ENCODE data around the gene DNM2.
A peak's percentile ranks its signal among the peaks of the same experiment; 100 is the strongest.
"Not testable (repeated sequence)": the region's sequence is repeated elsewhere in the genome, so short reads cannot be mapped to it uniquely, and the experiment has no call there.

DNM2 gene

DNA sequence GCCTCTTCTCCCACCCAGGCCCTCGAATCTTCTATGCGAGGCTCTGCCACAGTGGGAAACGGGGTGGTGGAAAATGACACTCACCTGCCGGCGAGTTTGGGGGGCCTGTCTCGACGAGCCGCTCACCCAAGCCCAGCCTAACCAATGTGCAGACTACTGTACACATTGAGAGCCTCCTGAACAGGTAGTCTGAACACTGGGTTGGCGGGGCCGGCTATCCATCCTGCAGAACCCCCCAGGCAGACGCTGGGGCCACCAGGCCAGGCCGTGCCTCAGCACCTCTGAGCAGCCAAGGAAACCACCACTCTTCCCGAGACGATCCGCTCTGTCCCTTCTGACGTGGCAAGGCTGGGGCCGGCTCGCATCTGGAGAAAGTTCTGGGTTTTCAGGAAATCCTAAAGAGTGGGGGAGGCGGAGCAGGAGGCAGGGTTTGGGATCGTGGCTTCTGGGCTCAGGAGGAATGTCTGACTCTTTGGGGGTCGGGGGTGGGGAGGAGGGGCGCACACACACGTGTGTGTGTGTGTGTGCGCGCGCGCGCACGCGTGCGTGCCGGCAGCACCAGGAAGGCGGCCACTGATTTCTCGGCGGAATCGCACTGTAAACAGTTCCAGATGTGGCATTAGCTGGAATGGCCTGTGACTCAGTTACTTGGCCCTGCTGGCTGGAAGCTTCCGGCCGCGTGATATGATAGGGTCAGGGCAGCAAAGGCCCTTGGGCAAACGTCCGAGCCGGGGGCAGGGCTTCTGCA is 99.6 kb downstream of the DNM2 start:
- no peak for DNase-seq (ENCODE audit: low spot score)

DNA sequence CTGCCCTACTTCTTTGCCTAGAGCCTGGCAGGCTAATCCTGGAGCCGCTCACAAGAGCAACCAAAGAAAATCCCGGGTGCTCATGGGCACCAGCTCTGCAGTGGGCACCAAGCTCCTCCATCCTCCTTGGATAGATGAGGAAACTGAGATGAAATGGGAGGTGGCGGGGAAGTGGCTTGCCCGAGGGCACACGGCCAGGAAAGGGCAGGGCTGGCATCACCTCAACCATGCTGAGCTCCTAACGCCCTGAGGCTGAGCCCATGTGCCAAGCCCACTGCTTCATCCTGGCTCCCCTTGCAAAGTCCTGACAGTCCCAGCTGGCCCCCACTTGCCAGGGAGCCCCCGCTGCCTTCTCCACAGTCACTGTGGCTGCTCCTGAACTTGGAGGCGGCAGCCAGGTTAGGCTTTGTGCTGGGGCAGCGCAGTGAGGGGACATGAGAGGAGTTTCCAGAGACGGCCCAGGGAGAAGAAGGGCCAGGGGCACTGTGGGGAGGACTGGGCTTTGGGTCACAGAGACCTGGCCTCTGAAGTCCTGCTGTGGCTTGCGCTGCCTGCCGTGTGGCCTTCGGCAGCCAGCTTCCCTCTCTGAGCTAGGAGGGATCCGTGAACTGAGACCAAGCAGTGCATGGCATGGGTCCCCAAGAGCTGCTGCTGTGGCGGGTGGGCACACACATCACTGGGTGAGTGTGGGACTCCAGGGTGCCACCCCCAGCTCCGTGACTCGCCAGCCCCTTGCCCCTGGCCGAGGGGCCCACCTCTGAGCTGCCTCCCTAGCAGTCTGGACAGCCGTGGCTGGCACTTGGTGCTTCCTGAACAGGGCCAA is 100.6 kb downstream of the DNM2 start:
- no peak for DNase-seq (ENCODE audit: low spot score)

DNA sequence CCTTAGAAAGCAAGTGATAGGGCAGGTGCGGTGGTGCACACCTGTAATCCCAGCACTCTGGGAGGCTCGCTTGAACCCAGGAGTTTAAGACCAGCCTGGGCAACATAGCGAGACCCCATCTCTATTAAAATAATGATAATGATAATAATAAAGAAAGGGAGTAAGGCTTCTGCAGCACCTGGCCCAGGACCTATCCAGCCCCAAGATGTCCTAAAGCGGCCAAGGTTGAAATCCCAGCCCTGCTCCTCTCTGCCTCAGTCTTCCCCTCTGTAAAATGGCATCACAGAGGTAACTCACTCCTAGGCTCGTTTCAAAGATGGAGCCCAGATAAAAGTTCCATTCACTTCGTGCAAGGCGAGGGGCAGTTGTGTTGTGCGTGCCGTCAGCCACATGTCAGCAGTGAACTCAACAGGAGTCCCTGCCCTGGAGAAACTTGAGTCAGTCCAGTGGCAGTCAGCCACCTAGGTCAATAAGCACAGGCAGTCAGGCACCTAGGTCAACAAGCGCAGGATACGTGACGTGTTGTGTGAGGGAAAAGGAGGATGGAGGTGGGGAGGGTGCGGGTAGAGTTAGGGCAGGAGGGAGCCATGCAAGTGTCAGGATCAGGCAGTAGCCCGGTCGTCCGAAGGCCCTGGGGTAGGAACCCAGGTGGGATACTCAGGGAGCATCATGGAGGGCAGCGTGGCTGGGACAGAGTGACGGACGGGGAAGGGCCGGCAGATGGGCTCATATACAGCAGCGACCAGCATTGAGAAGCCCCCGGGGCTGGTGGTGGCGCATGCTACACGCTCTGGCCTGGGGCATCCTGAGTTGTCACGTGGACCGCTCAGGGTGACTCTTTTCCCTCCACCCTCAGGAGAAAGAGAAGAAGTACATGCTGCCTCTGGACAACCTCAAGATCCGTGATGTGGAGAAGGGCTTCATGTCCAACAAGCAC is 101.5 kb downstream of the DNM2 start:
- DNase-seq (ENCODE audit: low spot score) = no peak

DNA sequence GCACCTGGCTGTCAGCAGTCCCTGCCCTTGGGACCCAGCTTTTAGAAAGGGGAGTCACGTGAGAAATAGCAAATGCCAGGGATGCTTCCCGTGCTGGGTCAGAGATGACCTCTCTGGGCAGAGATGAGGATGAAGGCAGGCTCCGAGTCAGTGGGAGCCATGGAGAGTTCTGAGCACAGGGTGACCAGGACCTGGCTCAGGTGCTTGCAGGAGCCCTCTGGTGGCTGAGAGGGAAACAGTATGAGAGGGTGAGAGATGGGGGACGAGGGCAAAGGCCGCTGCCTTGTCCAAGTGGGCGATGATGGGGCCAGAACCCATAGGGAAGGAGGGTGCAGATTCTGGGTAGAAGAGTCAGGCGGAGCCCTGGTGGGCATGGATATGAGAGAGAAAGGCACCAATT is 102.3 kb downstream of the DNM2 start:
- no peak for DNase-seq (ENCODE audit: low spot score)

- no peak for DNase-seq (ENCODE audit: low spot score)
These were observed 105.8 kb downstream of the DNM2 start for GRCh38 chr19:10823690-10824089.

DNA sequence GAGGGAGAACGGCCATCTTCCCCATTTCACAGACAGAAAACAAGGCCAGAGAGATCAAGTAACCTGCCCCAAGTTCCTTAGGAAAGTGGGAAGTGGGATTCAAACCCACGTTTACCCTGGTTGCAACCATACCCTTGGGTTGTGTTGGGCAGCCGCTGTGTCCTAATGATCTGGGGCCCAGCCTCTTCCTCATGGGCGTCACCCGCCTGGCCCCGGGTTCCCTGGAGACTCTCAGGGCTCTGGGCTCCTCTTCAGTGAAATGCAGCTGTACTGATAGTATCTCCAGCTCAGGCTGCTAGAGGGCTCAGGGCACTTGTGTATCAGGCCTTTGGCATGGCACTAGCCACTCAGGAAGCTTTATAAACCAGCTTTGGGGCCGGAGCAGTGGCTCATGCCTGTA is 108.4 kb downstream of the DNM2 start:
- no peak for DNase-seq (ENCODE audit: low spot score)

DNA sequence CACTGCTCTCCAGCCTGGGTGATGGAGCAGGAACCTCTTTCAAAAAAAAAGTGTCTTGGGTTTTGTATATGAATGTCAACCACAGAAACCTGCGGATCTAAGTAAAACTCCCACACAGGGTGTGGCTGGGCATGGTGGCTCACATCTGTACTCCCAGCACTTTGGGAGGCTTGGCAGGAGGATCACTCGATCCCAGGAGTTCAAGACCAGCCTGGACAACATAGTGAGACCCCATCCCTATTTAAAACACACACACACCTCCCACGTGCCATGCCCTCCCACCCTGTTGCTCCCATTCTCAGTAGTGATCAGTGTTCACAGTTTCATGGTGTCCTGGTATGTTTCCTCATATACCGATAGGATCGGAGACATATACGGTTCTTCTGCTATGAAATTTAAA is 109.0 kb downstream of the DNM2 start:
- DNase-seq (ENCODE audit: low spot score) = no peak

DNA sequence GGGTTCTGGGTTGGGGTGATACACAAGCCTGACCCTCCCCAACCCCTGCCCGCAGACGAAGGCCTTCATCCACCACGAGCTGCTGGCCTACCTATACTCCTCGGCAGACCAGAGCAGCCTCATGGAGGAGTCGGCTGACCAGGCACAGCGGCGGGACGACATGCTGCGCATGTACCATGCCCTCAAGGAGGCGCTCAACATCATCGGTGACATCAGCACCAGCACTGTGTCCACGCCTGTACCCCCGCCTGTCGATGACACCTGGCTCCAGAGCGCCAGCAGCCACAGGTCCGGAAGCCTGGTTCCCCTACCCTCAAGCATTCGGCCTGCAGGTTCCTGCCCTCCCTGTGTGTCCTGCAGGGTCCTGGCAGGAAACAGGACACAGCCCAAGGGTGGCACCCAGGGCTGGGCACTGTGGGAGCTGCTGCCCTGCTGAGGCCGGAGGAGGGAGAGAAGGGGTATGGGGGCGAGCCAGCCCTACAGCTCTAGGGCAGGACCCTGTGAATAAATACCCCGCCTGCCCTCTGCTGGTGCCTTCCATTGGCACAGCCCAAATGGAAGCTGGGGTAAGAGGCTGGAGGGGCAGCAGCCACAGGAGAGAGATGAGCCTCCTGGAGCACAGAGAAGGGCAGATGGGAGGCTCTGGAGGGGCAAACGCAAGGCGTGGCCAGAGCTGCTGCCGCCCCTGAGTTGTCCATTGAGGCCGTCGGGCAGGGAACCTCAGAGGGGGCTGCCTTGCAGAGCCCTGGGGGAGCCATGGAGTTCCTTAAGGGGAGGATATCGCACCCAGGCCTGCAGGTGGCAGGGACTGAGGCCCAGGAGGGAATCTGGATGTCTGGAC is 111.3 kb downstream of the DNM2 start:
- no peak for DNase-seq (ENCODE audit: low spot score)

DNA sequence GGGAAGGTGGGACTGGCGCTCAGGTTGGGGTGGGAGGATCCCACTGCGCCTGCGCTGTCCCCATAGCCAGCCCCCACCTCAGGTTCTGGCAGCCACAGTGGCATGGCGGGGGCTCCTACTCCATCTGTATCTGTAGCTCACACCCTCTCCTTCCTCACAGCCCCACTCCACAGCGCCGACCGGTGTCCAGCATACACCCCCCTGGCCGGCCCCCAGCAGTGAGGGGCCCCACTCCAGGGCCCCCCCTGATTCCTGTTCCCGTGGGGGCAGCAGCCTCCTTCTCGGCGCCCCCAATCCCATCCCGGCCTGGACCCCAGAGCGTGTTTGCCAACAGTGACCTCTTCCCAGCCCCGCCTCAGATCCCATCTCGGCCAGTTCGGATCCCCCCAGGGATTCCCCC is 112.1 kb downstream of the DNM2 start:
- no peak for DNase-seq (ENCODE audit: low spot score)

DNA sequence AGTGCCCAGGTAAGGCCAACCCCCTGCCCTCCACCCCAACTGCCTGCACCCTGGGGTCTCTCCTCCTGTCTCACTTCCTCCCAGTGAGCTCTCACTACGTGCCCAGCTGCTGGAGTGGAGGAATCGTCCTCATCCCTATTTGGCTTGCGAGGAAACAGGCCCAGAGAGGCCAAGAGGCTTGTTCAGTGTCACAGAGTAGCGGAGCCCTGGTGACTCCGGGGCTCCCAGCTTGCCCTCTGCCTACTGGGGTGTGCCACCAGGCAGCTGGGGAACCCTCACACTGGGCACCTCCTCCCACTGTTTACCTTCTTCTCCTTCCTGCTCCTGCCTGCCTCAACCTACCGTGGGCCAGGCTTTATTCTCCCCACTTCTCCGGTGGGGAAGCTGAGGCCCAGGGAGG is 112.5 kb downstream of the DNM2 start:
- DNase-seq (ENCODE audit: low spot score) = no peak

- DNase-seq (ENCODE audit: low spot score) = no peak
These were observed 113.3 kb downstream of the DNM2 start for GRCh38 chr19:10830931-10831779.

GRCh38 chr19:10831987-10832938 is 114.4 kb downstream of the DNM2 start:
- no peak for DNase-seq (ENCODE audit: low spot score)

DNA sequence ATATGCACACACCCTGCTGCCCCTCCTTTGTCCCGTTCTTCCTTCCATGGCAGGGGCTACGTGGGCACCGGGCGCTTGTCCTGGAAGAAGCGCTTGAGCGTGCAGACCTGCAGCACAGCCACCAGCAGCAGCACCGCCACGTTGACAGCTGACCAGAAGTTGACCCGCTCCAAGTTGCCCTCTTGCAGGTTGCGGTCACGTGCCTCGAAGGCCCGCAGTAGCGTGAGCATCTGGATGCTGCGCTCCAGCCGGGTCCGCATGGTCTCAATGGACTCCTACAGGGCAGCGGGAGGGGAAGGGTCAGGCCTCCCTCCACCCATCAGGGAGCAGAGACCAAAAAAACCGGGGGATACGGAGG is 115.0 kb downstream of the DNM2 start:
- DNase-seq (ENCODE audit: low spot score) = no peak

GRCh38 chr19:10835089-10835753 is 117.3 kb downstream of the DNM2 start:
- no peak for DNase-seq (ENCODE audit: low spot score)

GRCh38 chr19:10835754-10836478 is 118.0 kb downstream of the DNM2 start, which contains the start of gene TMED1:
Gene TMED1, minus strand, starts transcription at chr19:10836212. Its CDS starts 21 bp downstream, at chr19:10836191.
- peak; percentile 94 for DNase-seq (ENCODE audit: low spot score)

DNA sequence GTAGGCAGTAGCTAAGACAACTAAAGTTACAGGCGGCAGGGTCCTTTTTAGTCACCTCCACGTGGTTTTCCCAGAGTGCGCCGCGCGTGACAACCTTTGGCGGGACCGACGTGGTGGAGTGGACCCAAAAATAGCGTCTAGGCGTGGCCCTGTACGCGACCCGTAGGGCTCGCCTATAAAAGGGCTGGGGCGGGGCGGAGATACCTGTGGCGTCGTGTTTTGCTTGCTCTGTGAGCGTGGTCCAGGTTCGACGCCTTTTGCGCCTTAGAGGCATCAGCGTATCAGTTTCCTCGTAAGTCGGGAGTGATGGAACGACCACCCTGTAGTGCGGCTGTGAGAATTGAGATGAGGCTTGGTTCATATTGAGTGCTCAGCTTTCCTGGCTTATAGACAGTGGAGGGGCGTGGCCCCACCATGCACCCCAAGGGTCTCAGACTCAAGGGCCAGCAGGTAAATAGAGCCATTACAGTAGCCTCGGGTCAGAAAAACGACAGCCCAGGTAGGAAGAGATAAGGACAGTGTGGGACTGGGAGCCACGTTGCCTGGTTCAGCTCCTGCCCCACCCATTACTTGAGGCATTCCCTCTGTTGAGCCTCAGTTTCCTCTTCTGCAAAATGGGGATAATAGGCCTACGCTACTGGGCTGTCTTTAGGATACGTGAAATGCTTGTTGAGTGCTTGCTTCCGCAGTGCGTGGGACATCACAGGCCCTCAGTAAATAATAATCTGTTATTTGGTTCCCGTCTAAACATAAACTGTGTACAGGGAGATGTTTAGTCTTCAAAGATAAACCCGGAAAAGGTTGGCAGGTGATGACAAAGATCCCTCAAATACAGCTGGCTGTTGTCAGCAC is 118.8 kb downstream of the DNM2 start:
- peak; percentile 86 for DNase-seq (ENCODE audit: low spot score)

DNA sequence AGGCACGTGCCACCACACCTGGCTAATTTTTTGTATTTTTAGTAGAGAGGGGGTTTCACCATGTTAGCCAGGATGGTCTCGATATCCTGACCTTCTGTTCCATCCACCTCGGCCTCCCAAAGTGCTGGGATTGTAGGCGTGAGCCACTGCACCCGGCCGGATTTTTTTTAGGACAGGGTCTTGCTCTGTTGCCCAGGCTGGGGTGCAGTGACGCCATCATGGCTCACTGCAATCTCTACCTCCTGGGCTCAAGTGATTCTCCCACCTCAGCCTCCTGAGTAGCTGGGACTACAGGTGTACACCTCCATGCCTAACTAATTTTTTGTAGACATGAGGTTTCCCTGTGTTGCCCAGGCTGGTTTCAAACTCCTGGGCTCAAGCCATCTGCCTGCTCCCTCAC is 119.8 kb downstream of the DNM2 start:
- DNase-seq (ENCODE audit: low spot score) = not testable (repeated sequence)

Data from CD4-positive, alpha-beta T cell treated with Interleukin-2 at 100 ng/mL for 4 hours (primary cell).